Activated CD4-positive, alpha-beta T cell treated with anti-CD3 and anti-CD28 coated beads, Interleukin-2, amount 10 ng/mL, durations not matched to agents 24 days and 14 days (primary cell): ENCODE data around the gene ATG5. TPM values are rescaled to one million over a fixed set of nuclear protein-coding genes. Genes with fewer than 3 reads are reported as not detected.

ENCODE experiments used
- DNase-seq: peaks from one replicate; pipeline ENCODE4 v3.0.0; 2022
- H3K27ac Mint-ChIP-seq: one replicate; pipeline ENCODE4 v1.8.0; 2022; ENCODE audit warnings: mild to moderate bottlenecking, mixed read lengths
- H3K27me3 Mint-ChIP-seq: one replicate; pipeline ENCODE4 v1.8.0; 2022; ENCODE audit warnings: mixed read lengths
- H3K36me3 Mint-ChIP-seq: one replicate; pipeline ENCODE4 v1.8.0; 2022; ENCODE audit warnings: low read depth, mild to moderate bottlenecking, mixed read lengths
- H3K4me1 Mint-ChIP-seq: one replicate; pipeline ENCODE4 v1.8.0; 2021; ENCODE audit warnings: mixed read lengths
- H3K4me3 Mint-ChIP-seq: one replicate; pipeline ENCODE4 v1.8.0; 2022; ENCODE audit warnings: mild to moderate bottlenecking, moderate library complexity, mixed read lengths
- H3K9me3 Mint-ChIP-seq: one replicate; pipeline ENCODE4 v1.8.0; 2021; ENCODE audit warnings: mixed read lengths
- intact Hi-C: fragments of 100-400 bp; cut with micrococcal nuclease; formaldehyde crosslinking; loops from one replicate; pipeline ENCODE4 v1.15.1; 2023
- total RNA-seq: library from RNA; stranded (reverse); gene quantifications from 2 replicates; pipeline ENCODE4 v1.2.3, GENCODE V29; 2022

Gene ATG5
- total RNA-seq, 1 donor from 2014 or later = 29.5 TPM

DNA sequence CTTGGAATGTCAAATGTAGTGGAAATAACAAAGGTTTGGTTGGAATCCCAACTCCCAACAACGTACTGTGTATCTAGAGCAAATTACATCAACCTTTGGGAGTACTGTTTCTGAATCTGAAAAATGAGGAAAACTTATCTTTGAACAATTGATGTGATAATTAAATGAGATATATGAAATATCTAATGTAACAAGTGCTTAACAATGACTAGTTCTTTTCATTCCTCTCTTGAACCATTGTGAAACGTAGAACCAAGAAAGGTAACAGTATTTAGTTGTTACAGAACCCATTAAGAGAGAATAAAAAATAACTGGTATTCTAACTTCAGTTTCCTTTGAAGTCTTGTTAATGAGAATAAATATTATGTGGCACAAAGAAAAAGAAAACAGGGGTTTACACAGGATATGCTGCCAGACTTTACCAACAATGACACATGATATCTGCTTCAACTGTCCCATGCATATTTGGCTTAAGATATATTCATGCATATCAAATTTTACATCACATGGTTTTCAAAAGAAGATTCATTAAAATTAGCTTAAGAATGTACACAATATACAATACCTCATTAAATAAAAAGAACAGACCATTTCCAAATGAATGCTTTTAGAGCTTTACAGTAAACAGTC lies 111.8 kb downstream of the ATG5 start:
- H3K4me1 Mint-ChIP-seq = peaks cover 9% of the 10 kb centered on the region
- H3K27ac Mint-ChIP-seq = no peak overlapping the region
- H3K36me3 Mint-ChIP-seq = peaks cover 23% of the 10 kb centered on the region
- H3K4me3 Mint-ChIP-seq = no peak overlapping the region
- DNase-seq = no peak
- no peaks in the 10 kb centered on the region for H3K27me3 Mint-ChIP-seq
- no peaks in the 10 kb centered on the region for H3K9me3 Mint-ChIP-seq
- intact Hi-C loops = no loop called here

DNA sequence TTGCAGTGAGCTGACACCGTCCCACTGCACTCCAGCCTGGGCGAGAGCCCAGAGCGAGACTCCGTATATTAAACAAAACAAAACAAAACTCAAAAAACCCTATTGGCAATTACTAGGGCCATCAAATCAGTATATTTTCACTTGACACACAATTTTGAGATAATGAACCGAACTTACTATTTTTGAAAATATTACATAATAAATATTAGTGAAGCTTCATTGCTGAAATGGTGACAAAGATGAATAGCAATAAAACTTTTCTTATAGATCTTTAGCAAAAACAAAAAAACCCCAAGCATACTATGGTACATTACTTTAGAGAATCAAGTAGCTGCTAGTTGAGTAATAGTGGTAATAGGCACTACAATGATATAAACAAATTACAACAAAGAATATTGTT lies 113.0 kb downstream of the ATG5 start:
- Mint-ChIP-seq H3K27ac (no peak overlapping the region), H3K9me3 (no peaks in the 10 kb centered on the region), H3K4me3 (no peak overlapping the region), H3K4me1 (peaks cover 9% of the 10 kb centered on the region), H3K27me3 (no peaks in the 10 kb centered on the region), H3K36me3 (peaks cover 28% of the 10 kb centered on the region)
- no peak for DNase-seq
- intact Hi-C loops = no loop called here

DNA sequence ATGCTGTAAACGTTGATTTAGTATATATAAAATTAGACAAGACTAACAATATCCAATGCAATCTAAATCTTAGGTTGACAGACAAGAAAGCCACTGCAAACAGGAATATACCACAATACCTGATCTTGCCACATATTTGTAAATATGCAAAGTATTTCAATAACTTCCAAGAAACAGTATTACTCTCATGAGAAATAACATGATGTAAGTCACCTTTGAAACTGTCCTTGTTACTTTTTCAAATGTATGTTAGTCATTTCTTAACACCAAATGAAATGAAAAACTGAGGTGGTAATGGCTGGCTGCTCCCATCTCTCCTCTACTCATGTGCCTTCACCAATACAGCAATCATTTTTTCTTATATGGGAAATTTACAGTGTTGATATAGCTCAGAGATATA lies 118.7 kb downstream of the ATG5 start:
- intact Hi-C loops = no loop called here
- Mint-ChIP-seq H3K9me3 (peaks cover 15% of the 10 kb centered on the region), H3K36me3 (peaks cover 48% of the 10 kb centered on the region), H3K27ac (no peak overlapping the region), H3K4me3 (no peak overlapping the region), H3K4me1 (peaks cover 14% of the 10 kb centered on the region), H3K27me3 (no peaks in the 10 kb centered on the region)
- no peak for DNase-seq

DNA sequence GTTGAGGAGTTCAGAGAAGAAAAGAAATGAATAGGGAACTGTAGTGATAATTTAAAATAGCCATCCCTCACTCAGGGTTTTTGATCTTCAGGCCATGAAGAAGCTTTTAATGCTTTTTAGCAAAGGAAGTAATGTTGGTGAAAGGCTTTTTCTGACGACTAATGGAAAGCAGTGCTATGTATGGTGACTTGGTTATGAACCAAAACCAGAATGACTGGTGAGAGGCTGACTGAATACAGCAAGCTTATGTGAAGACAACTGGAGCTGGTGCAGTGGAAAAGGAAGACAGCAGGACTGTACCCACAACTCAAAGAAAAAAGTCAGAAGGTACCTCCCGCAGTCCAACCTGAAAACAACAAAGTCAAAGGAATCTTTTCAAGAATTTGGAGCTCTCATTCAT lies 120.6 kb downstream of the ATG5 start:
- Mint-ChIP-seq H3K4me3 (no peak overlapping the region), H3K27ac (no peak overlapping the region)
- no peak for DNase-seq

DNA sequence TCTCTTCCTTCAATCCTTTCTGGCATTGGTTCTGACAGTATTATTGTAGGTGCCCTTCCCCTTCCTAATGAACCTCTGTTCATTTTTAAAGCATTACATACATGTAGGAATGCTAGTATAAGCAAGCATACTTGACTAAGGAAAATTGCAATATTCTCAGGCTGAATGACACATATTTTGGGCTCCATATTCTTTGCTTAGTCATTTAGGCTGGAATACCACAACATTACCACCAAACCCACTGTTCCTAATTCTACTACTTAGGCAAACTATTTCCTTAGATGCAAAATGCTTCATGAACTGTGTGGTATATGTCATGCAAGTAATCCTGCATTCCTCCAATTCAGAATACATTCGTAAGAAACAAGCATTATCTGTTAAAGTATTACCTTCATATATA lies 125.6 kb downstream of the ATG5 start:
- Mint-ChIP-seq H3K36me3 (peaks cover 55% of the 10 kb centered on the region), H3K9me3 (peaks cover 7% of the 10 kb centered on the region), H3K27me3 (no peaks in the 10 kb centered on the region), H3K4me3 (no peak overlapping the region), H3K4me1 (peaks cover 32% of the 10 kb centered on the region), H3K27ac (no peak overlapping the region)
- DNase-seq = no peak
- intact Hi-C loops = no loop called here

More for the DNA sequence above, 120.6 kb downstream of the ATG5 start:
- H3K4me1 Mint-ChIP-seq = peaks cover 18% of the 10 kb centered on the region
- peaks cover 15% of the 10 kb centered on the region for H3K9me3 Mint-ChIP-seq
- no peaks in the 10 kb centered on the region for H3K27me3 Mint-ChIP-seq
- intact Hi-C loops = no loop called here
- H3K36me3 Mint-ChIP-seq = peaks cover 55% of the 10 kb centered on the region

DNA sequence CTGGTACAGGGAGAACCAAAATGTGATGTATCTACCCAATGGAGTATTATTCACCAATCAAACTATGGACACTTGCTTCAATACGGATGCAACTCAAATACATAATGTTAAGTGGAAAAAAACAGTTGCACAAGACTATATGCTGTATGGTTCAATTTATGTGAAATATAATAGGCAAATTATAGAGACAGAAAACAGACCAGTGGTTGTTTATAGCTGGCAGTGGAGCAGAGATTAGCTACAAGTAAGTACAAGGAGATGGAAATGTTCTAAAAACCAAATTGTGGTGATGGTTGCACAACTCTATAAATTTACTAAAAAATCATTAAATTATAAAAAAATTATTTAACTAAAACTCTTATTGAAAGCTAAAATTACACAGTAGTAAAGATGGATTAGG lies 126.2 kb downstream of the ATG5 start:
- Mint-ChIP-seq H3K4me1 (peaks cover 36% of the 10 kb centered on the region), H3K36me3 (peaks cover 51% of the 10 kb centered on the region), H3K27ac (no peak overlapping the region), H3K4me3 (no peak overlapping the region), H3K9me3 (peaks cover under 1% of the 10 kb centered on the region), H3K27me3 (no peaks in the 10 kb centered on the region)
- no peak for DNase-seq
- intact Hi-C loops = no loop called here

DNA sequence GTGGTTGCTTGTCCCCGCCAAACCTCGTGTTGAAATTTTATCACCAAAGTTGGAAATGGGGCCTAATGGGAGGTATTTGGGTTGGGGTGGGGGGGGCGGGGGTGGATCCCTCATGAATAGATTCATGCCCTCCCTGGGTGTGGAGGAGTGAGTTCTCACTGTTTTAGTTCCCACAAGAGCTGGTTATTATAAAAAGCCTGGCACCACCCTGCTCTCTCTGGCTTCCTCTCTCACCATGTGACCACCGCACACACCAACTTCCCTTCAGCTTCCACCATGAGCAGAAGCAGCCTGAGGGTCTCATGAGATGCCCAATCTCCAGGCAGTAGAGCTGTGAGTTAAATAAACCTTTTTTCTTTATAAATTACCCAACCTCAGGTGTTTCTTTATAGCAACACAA lies 128.1 kb downstream of the ATG5 start:
- H3K4me3 Mint-ChIP-seq = no peak overlapping the region
- no peak for DNase-seq
- H3K9me3 Mint-ChIP-seq = no peaks in the 10 kb centered on the region
- no peak overlapping the region for H3K27ac Mint-ChIP-seq
- H3K27me3 Mint-ChIP-seq = no peaks in the 10 kb centered on the region
- intact Hi-C loops = no loop called here
- peaks cover 46% of the 10 kb centered on the region for H3K36me3 Mint-ChIP-seq
- H3K4me1 Mint-ChIP-seq = peaks cover 45% of the 10 kb centered on the region

DNA sequence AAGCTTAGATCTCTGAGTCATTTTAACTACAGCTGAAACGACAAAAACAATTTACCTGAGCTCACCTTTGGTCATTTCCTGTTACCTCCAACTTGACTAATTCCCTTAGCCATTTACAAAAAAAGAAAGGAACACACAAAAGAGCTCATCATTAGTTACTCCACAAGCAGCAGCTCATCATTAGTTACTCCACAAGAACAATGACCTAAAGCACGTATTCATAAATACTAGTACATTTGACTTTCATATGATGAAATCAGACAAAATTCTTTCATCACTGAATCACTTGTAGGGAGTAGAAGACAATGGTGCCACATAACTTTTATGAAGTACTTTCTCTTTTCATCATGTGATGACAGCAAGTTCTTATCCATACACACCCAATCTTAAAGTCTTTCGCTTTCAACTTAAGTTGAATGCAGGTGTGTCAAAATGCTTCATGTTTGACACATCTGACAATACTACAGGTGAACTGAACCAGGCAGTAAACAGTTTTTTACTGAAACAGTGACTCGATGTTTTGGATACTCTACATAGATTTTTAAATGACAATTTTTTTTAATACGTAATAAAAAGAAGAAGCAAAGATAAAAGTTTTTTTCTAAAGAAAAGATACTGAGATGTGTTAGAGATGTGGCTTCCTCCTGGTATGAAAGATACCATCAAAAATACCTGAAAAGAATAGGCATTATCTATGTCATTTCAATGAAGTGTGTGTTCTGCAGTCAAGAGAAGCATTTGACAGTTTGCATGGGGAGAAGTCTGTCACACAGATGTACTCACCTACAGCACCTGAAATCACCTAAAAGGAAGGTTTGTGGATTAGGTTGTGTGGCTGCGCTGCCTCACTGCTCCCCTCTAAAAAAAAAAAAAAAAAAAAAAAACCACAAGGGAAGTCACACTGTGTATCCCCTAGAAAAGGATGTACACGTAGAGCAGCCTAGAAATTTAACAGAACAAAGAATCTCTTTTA lies 130.3 kb downstream of the ATG5 start:
- peak overlapping the region; percentile 69 for H3K4me3 Mint-ChIP-seq
- peaks cover 36% of the 10 kb centered on the region for H3K36me3 Mint-ChIP-seq
- intact Hi-C loops = loop anchor here (2.0 kb wide), 1 partner anchor 14 kb away; no protein-coding TSS in a partner anchor
- H3K9me3 Mint-ChIP-seq = no peaks in the 10 kb centered on the region
- no peaks in the 10 kb centered on the region for H3K27me3 Mint-ChIP-seq
- peak; percentile 71 for DNase-seq
- peaks cover 40% of the 10 kb centered on the region for H3K4me1 Mint-ChIP-seq
- peak overlapping the region; percentile 82 for H3K27ac Mint-ChIP-seq

DNA sequence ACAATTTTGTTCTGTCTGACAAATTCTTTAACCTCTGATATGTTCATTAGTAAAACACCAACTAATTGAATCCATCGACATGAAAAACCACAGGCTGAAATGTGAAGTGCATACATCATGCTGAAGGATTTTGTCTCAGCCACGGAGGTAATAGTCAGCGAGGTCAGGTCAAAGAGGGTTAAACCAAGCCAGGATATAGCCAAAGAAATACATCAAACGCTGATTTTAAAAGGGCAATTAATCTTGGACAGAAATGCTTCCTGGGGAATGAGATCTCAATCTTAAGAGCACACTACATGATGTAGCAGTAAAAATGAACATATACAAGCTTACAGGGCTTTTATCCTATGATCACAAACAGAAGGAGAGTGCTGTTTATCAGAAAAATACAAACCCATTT lies 132.7 kb downstream of the ATG5 start:
- Mint-ChIP-seq H3K4me3 (no peak overlapping the region), H3K9me3 (no peaks in the 10 kb centered on the region), H3K27me3 (no peaks in the 10 kb centered on the region), H3K27ac (no peak overlapping the region), H3K4me1 (peaks cover 46% of the 10 kb centered on the region), H3K36me3 (peaks cover 29% of the 10 kb centered on the region)
- intact Hi-C loops = no loop called here
- no peak for DNase-seq

DNA sequence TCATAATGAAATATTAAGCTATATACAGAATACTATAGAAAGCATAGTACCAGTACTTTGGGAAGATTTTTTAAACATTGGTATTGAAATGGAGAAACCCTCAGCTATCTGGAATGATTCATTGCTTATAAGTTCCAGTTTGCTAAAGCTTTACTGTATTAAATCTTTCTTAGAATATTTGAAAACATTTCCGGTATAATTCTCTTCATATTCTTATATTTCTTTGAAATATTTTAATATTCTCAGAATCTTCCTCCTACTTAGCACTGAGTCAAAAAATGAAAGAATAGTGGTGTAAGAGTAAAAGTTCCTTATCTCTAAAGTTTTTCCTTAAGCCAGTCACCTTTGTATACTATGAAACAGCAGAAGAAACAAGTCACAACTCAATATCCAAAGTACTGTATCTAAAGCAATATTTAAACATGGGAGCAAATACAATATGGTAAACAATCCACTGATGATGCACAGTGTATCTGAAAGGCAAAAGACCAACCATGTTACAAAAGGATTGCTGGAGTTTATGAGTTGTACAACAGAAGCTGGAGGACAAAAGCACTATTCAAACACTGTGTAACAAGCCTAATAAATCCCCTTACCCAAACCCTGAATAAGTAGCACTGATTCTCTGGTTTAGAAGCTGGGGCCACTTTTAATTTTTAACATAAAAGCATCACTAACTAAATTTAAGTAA lies 137.3 kb downstream of the ATG5 start:
- peak; percentile 52 for DNase-seq
- no peaks in the 10 kb centered on the region for H3K9me3 Mint-ChIP-seq
- peaks cover 47% of the 10 kb centered on the region for H3K4me1 Mint-ChIP-seq
- H3K36me3 Mint-ChIP-seq = peaks cover 22% of the 10 kb centered on the region
- no peaks in the 10 kb centered on the region for H3K27me3 Mint-ChIP-seq
- H3K4me3 Mint-ChIP-seq = peak overlapping the region; percentile 41
- intact Hi-C loops = loop anchor here (1.0 to 5.0 kb wide), 5 partner anchors 24 to 376 kb away; no protein-coding TSS in a partner anchor
- H3K27ac Mint-ChIP-seq = peak overlapping the region; percentile 77

DNA sequence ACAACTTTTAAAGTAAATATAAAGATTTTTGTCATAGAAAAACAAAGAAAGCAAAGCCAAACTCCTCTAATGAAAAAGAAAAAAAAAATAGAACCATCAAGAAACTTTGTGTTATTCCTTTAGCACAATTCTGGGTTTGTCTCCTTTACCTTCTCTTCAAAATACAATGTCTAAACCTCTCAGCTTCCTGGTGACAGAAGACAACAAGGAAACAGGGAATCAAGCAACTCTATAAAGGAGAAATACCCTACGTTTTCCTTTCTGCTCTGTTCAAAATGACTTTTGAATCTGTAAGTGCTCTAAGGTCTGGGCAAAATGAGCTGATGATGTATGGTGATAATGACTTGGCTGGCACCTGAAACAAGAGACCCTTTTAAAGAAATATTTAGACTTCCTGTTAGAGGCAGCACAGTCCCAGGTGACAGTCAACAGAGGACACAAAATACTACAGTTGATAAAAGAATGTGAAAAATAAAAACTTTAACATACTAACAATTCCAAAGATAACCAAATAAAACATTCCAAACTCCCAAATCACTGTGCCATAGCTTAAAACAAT lies 138.1 kb downstream of the ATG5 start:
- DNase-seq = peak; percentile 56
- intact Hi-C loops = loop anchor here (2.0 to 5.0 kb wide), 4 partner anchors 47 to 375 kb away; no protein-coding TSS in a partner anchor
- peak overlapping the region; percentile 26 for H3K4me3 Mint-ChIP-seq
- no peaks in the 10 kb centered on the region for H3K9me3 Mint-ChIP-seq
- no peaks in the 10 kb centered on the region for H3K27me3 Mint-ChIP-seq
- peaks cover 43% of the 10 kb centered on the region for H3K4me1 Mint-ChIP-seq
- peaks cover 17% of the 10 kb centered on the region for H3K36me3 Mint-ChIP-seq
- H3K27ac Mint-ChIP-seq = peak overlapping the region; percentile 82

DNA sequence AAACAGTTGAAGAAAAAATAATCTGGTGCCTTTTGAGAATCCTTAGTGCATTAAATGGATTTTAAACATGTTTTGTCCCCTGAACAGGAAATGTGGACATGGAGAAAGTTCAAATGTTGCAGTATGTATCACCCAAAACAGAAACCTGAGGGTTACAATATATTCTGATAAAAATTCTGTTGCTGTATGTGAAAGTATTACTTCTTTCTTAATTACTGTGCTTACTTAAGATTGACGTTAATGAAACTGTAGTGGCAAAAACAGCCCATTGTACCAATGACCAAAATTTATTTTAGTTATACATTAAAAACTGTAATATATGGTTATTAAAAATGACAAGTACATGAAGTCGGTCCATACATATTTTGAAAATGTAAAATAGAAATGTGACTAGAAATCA lies 138.8 kb downstream of the ATG5 start:
- H3K4me3 Mint-ChIP-seq = peak overlapping the region; percentile 60
- H3K36me3 Mint-ChIP-seq = peaks cover 21% of the 10 kb centered on the region
- peaks cover 4% of the 10 kb centered on the region for H3K9me3 Mint-ChIP-seq
- peak overlapping the region; percentile 88 for H3K27ac Mint-ChIP-seq
- intact Hi-C loops = loop anchor here (1.0 to 5.0 kb wide), 7 partner anchors 46 to 540 kb away; no protein-coding TSS in a partner anchor
- peaks cover 48% of the 10 kb centered on the region for H3K4me1 Mint-ChIP-seq
- H3K27me3 Mint-ChIP-seq = no peaks in the 10 kb centered on the region
- no peak for DNase-seq

DNA sequence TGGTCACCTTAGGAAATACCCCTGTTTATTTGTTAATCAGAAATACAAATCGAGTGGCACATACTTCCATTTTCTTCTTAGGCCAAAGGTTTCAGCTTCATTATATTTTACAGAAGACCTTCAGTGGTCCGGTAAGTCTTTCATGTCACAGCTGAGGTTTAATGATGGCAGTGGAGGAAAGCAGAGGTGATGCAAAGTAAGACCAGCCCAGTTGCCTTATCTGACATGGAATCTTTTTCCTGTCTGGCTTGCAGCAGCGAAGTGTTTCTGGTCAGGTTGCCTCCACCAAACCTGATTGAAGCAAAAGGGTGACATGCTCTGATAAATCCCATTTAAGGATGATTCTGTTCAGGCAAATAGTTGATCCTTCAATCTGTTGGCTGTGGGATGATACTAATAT lies 139.4 kb downstream of the ATG5 start:
- Mint-ChIP-seq H3K9me3 (peaks cover 5% of the 10 kb centered on the region), H3K27ac (peak overlapping the region; percentile 88), H3K4me1 (peaks cover 48% of the 10 kb centered on the region), H3K36me3 (peaks cover 18% of the 10 kb centered on the region), H3K4me3 (peak overlapping the region; percentile 60), H3K27me3 (no peaks in the 10 kb centered on the region)
- peak; percentile 69 for DNase-seq
- intact Hi-C loops = loop anchor here (1.0 to 5.0 kb wide), 7 partner anchors 45 to 540 kb away; no protein-coding TSS in a partner anchor
